Stimulated activated CD8-positive, alpha-beta memory T cell treated with anti-CD3 and anti-CD28 coated beads, Interleukin-15, amount 100 ng/mL, for 48 hours (primary cell): ENCODE measurements around the gene SPATA31C1.
"Not testable (repeated sequence)": the region's sequence is repeated elsewhere in the genome, so short reads cannot be mapped to it uniquely, and the experiment has no call there.

ENCODE experiments used
- DNase-seq, 2 donors: peaks; one replicate each; pipeline ENCODE4 v3.0.0-alpha.2; 2020; ENCODE audit warnings: low read depth in 2 of 2

The SPATA31C1 gene

GRCh38 chr9:87886933-87887505 lies 30.7 kb upstream of the SPATA31C1 start:
- DNase-seq = no peak

DNA sequence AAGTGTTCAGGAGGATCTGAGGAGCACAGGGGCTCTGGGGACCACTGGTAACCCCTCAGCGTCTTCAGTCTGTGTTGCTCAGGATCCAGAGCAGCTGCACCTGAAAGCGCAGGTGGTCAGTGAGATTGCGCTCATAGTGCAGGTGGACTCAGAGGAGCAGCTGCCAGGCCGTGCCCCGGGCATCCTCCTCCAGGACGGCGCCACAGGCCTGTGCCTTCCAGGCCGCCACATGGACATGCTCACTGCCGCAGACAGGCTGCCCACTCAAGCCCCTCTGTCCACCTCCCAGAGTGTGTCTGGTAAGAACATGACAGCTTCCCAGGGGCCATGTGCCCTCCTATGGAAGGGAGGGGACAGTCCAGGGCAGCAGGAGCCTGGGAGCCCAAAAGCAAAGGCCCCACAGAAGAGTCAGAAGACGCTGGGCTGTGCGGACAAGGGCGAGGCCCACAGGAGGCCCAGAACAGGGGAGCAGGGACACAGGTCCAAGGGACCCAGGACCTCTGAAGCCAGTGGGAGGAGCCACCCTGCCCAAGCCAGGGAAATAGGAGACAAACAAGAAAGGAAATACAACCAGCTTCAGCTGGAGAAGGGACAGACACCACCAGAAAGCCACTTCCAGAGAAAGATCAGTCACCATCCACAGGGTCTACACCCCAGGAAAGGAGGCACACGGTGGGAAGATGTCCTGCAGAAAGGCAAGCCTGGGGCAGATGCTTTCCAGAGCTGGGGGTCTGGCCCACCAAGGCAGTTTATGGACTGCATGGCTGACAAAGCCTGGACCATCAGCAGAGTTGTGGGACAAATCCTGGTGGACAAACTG lies 29.9 kb upstream of the SPATA31C1 start:
- DNase-seq = no peak

DNA sequence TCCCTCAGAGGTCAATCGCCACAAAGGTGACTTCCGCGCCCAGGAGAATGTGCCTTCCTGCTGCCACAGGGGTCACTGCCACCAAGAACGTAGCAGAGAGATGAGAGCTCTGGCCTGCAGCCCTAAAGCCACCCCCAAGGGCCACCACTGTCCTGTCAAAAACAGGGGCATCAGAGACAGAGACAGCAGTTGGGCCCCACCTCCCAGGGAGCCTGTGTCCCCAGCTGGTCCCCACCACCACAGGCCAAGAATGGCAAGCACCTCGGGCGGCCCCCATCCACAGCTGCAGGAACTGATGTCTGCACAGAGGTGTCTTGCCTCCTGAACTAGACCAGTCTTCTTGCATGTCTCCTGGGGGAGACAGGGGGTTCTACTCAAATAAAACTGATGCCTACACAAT lies 29.3 kb upstream of the SPATA31C1 start:
- no peak for DNase-seq

GRCh38 chr9:87889065-87889881 lies 28.5 kb upstream of the SPATA31C1 start:
- no peak for DNase-seq

GRCh38 chr9:87889882-87890252 lies 27.9 kb upstream of the SPATA31C1 start:
- no peak for DNase-seq

GRCh38 chr9:87890837-87891236 lies 26.9 kb upstream of the SPATA31C1 start:
- DNase-seq = no peak

GRCh38 chr9:87891754-87892153 lies 26.0 kb upstream of the SPATA31C1 start:
- no peak for DNase-seq

- no peak for DNase-seq
These were observed 24.8 kb upstream of the SPATA31C1 start for GRCh38 chr9:87892956-87893355.

DNA sequence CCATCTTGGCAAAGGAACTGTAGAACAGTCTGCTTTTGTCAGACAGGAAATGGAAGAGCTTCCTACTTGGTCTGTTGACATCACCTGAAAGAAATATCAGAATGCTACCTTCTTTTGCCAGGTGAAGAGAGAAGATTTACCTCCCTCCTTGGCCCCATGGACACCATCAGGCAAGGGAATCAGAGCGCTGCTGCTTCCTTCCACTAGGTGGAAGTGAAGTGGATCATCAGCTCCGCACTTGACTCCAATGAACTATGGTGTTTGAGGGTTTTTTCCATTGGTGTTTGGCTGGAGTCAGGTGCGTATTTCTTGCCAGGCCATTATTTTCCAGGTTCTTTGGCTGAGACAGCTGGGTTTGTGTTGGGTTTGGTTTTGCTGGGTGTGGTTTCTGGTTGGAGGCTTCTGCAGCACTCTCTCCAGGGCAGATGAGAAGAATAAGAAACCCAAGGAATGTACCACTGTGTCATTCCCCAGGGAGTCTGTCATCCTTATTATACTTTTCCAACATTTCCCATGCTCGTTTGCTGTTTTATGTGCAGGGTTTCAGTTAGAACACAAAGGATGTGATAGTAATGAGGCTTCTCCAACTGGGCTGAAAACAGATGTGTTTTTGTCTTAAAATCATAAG lies 22.6 kb upstream of the SPATA31C1 start:
- no peak for DNase-seq

GRCh38 chr9:87896891-87897290 lies 20.9 kb upstream of the SPATA31C1 start:
- DNase-seq = no peak

- DNase-seq = no peak
These were observed 19.6 kb upstream of the SPATA31C1 start for GRCh38 chr9:87898151-87898550.

DNA sequence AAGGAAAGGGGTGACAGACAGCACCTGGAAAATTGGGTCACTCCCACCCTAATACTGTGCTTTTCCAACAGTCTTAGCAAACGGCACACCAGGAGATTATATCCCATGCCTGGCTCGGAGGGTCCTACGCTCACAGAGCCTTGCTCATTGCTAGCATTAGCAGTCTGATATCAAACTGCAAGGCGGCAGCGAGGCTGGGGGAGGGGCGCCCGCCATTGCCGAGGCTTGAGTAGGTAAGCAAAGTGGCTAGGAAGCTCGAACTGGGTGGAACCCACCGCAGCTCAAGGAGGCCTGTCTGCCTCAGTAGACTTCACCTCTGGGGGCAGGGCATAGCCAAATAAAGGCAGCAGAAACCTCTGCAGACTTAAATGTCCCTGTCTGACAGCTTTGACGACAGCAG lies 15.4 kb upstream of the SPATA31C1 start:
- DNase-seq = not testable (repeated sequence)

- DNase-seq = no peak
These were observed 8.3 kb upstream of the SPATA31C1 start for GRCh38 chr9:87909310-87910041.

- no peak for DNase-seq
These were observed 6.9 kb upstream of the SPATA31C1 start for GRCh38 chr9:87910821-87911220.

- DNase-seq = not testable (repeated sequence)
These were observed 1.3 kb downstream of the SPATA31C1 start for GRCh38 chr9:87919013-87919412.

GRCh38 chr9:87921561-87921960 lies 3.8 kb downstream of the SPATA31C1 start:
- DNase-seq = not testable (repeated sequence)

GRCh38 chr9:87923012-87923411 lies 5.2 kb downstream of the SPATA31C1 start:
- DNase-seq = not testable (repeated sequence)

GRCh38 chr9:87924851-87925250 lies 7.1 kb downstream of the SPATA31C1 start:
- not testable (repeated sequence) for DNase-seq

- DNase-seq = not testable (repeated sequence)
These were observed 11.4 kb downstream of the SPATA31C1 start for GRCh38 chr9:87929152-87929551.

GRCh38 chr9:87934444-87934843 lies 16.7 kb downstream of the SPATA31C1 start:
- DNase-seq = not testable (repeated sequence)

- not testable (repeated sequence) for DNase-seq
These were observed 19.6 kb downstream of the SPATA31C1 start for GRCh38 chr9:87937352-87937751.
